ENCODE data around the gene PTPRN2.

DNA sequence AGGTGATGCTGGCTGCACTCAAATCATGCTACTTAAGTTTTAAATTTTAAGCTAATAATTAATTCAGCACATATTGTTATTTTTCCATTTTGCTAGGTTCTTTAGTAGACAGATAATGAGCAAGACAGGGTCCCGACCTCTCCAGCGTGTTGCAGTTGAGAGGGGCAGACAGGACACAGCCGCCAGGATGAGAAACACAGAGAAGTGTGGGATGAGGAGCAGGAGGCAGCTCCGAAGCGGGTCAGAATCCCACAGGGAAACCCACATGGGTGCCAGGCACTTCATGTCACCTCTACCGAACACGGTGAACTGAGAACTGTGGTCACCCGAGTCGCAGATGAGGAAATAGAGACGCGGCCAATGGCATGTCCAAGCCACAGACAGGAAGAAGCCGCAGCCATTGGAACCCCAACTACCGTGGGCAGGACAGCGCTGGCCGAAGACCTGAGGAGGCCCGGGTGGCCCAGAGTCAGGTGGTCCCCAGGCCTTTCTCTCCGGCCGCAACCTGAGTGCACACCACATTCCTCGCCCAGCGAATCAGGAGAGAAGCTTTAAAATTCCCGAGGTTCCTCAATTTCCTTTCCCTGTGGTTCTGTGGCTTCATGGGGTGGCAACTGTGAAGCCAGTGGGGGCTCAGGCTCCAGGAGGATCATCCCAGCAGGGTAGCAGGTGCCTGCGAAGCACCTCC, 1037.9 kb downstream of the PTPRN2 start:
- TF ChIP-seq, protein P1, sequence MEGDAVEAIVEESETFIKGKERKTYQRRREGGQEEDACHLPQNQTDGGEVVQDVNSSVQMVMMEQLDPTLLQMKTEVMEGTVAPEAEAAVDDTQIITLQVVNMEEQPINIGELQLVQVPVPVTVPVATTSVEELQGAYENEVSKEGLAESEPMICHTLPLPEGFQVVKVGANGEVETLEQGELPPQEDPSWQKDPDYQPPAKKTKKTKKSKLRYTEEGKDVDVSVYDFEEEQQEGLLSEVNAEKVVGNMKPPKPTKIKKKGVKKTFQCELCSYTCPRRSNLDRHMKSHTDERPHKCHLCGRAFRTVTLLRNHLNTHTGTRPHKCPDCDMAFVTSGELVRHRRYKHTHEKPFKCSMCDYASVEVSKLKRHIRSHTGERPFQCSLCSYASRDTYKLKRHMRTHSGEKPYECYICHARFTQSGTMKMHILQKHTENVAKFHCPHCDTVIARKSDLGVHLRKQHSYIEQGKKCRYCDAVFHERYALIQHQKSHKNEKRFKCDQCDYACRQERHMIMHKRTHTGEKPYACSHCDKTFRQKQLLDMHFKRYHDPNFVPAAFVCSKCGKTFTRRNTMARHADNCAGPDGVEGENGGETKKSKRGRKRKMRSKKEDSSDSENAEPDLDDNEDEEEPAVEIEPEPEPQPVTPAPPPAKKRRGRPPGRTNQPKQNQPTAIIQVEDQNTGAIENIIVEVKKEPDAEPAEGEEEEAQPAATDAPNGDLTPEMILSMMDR (IDR thresholded peaks at IDR 0.05): no peak
- TF ChIP-seq POLR2AphosphoS5 (IDR thresholded peaks at IDR 0.05) (no peak), POLR2A (IDR thresholded peaks at IDR 0.05) (no peak), EP300 (IDR thresholded peaks at IDR 0.05) (no peak)

All from sigmoid colon (tissue), 4 donors.